Measurements from ENCODE around the gene EPHA5.
A peak's percentile ranks its signal among the peaks of the same experiment; 100 is the strongest.

EPHA5 gene

GRCh38 chr4:65599340-65599739 lies 70.9 kb downstream of the EPHA5 start:
- no peaks in the 10 kb centered on the region for H3K36me3 ChIP-seq (ENCODE audit: control insufficient read depth in 1 of 2, insufficient read depth in 2 of 2, low read length in 2 of 2)
- H4K12ac ChIP-seq (ENCODE audit: low read depth, low read length): no peak overlapping the region
- H3K9me3 ChIP-seq (ENCODE audit: insufficient read depth, low read depth, low read length): no peaks in the 10 kb centered on the region
- H3K18ac ChIP-seq (ENCODE audit: low read length): no peak overlapping the region
- no peak overlapping the region for H4K91ac ChIP-seq (ENCODE audit: low read depth, low read length)
- H3K4me1 ChIP-seq (ENCODE audit: control insufficient read depth in 1 of 2, insufficient read depth in 2 of 2, low read length in 2 of 2): no peaks in the 10 kb centered on the region
- no peak overlapping the region for H3K4ac ChIP-seq (ENCODE audit: low read depth, low read length)
- peak in 1 of 2 donors; percentile 2 for DNase-seq
- no peaks in the 10 kb centered on the region for H3K79me2 ChIP-seq (ENCODE audit: control insufficient read depth, insufficient read depth, low read length, poor library complexity)
- H3K9ac ChIP-seq (ENCODE audit: low read length): no peak overlapping the region
- H4K8ac ChIP-seq (ENCODE audit: low read depth, low read length): no peak overlapping the region
- no peak overlapping the region for H2AK5ac ChIP-seq (ENCODE audit: low read length)
- H3K4me3 ChIP-seq (ENCODE audit: low read depth, low read length): no peak overlapping the region
- no peak overlapping the region for H2BK5ac ChIP-seq (ENCODE audit: low read depth, low read length, poor library complexity)
- H3K27me3 ChIP-seq (ENCODE audit: insufficient read depth, low read length): no peaks in the 10 kb centered on the region
- H3K4me2 ChIP-seq (ENCODE audit: low read length): no peak overlapping the region
- H3K14ac ChIP-seq (ENCODE audit: low read length): no peak overlapping the region
- H3K79me1 ChIP-seq (ENCODE audit: low read length): no peaks in the 10 kb centered on the region
- WGBS (ENCODE audit: extremely low coverage, insufficient coverage, insufficient read length): no CpG with 5 or more reads among the region's 2 CpGs
- H2AFZ ChIP-seq (ENCODE audit: insufficient read depth, low read length, poor library complexity): no peak overlapping the region
- no peak overlapping the region for H2BK12ac ChIP-seq (ENCODE audit: low read length)
- H3K23ac ChIP-seq (ENCODE audit: low read length): no peak overlapping the region
- no peak overlapping the region for H3K27ac ChIP-seq (ENCODE audit: low read depth, low read length)
- H2BK120ac ChIP-seq (ENCODE audit: insufficient read depth, low read length, poor library complexity): no peak overlapping the region

- Histone ChIP-seq H3K23ac (ENCODE audit: low read length) (no peak overlapping the region), H3K4ac (ENCODE audit: low read depth, low read length) (no peak overlapping the region), H3K4me1 (ENCODE audit: control insufficient read depth in 1 of 2, insufficient read depth in 2 of 2, low read length in 2 of 2) (no peaks in the 10 kb centered on the region), H3K27ac (ENCODE audit: low read depth, low read length) (no peak overlapping the region), H3K36me3 (ENCODE audit: control insufficient read depth in 1 of 2, insufficient read depth in 2 of 2, low read length in 2 of 2) (no peaks in the 10 kb centered on the region), H3K9ac (ENCODE audit: low read length) (no peak overlapping the region), H2BK12ac (ENCODE audit: low read length) (no peak overlapping the region), H4K8ac (ENCODE audit: low read depth, low read length) (no peak overlapping the region), H2AFZ (ENCODE audit: insufficient read depth, low read length, poor library complexity) (no peak overlapping the region), H2BK5ac (ENCODE audit: low read depth, low read length, poor library complexity) (no peak overlapping the region), H3K79me1 (ENCODE audit: low read length) (no peaks in the 10 kb centered on the region), H3K79me2 (ENCODE audit: control insufficient read depth, insufficient read depth, low read length, poor library complexity) (no peaks in the 10 kb centered on the region), H3K9me3 (ENCODE audit: insufficient read depth, low read depth, low read length) (no peaks in the 10 kb centered on the region), H3K18ac (ENCODE audit: low read length) (no peak overlapping the region), H4K91ac (ENCODE audit: low read depth, low read length) (no peak overlapping the region), H4K12ac (ENCODE audit: low read depth, low read length) (no peak overlapping the region), H2AK5ac (ENCODE audit: low read length) (no peak overlapping the region), H3K4me3 (ENCODE audit: low read depth, low read length) (no peak overlapping the region), H3K14ac (ENCODE audit: low read length) (no peak overlapping the region), H3K27me3 (ENCODE audit: insufficient read depth, low read length) (no peaks in the 10 kb centered on the region), H3K4me2 (ENCODE audit: low read length) (no peak overlapping the region), H2BK120ac (ENCODE audit: insufficient read depth, low read length, poor library complexity) (no peak overlapping the region)
- DNase-seq: no peak
- WGBS (ENCODE audit: extremely low coverage, insufficient coverage, insufficient read length): no CpG with 5 or more reads among the region's 1 CpG
Measured at GRCh38 chr4:65597697-65598096, 72.6 kb downstream of the EPHA5 start.

GRCh38 chr4:65592089-65592488 lies 78.2 kb downstream of the EPHA5 start:
- no peak overlapping the region for H3K14ac ChIP-seq (ENCODE audit: low read length)
- no peak overlapping the region for H4K12ac ChIP-seq (ENCODE audit: low read depth, low read length)
- H4K8ac ChIP-seq (ENCODE audit: low read depth, low read length): no peak overlapping the region
- no peak overlapping the region for H3K9ac ChIP-seq (ENCODE audit: low read length)
- H3K18ac ChIP-seq (ENCODE audit: low read length): no peak overlapping the region
- H3K79me1 ChIP-seq (ENCODE audit: low read length): no peaks in the 10 kb centered on the region
- H3K9me3 ChIP-seq (ENCODE audit: insufficient read depth, low read depth, low read length): no peaks in the 10 kb centered on the region
- no peak overlapping the region for H3K23ac ChIP-seq (ENCODE audit: low read length)
- WGBS (ENCODE audit: extremely low coverage, insufficient coverage, insufficient read length): no CpG with 5 or more reads among the region's 3 CpGs
- no peak overlapping the region for H3K4ac ChIP-seq (ENCODE audit: low read depth, low read length)
- H2AK5ac ChIP-seq (ENCODE audit: low read length): no peak overlapping the region
- H2AFZ ChIP-seq (ENCODE audit: insufficient read depth, low read length, poor library complexity): no peak overlapping the region
- no peaks in the 10 kb centered on the region for H3K36me3 ChIP-seq (ENCODE audit: control insufficient read depth in 1 of 2, insufficient read depth in 2 of 2, low read length in 2 of 2)
- no peaks in the 10 kb centered on the region for H3K79me2 ChIP-seq (ENCODE audit: control insufficient read depth, insufficient read depth, low read length, poor library complexity)
- DNase-seq: no peak
- H3K4me2 ChIP-seq (ENCODE audit: low read length): no peak overlapping the region
- no peak overlapping the region for H2BK12ac ChIP-seq (ENCODE audit: low read length)
- H2BK5ac ChIP-seq (ENCODE audit: low read depth, low read length, poor library complexity): no peak overlapping the region
- no peak overlapping the region for H3K27ac ChIP-seq (ENCODE audit: low read depth, low read length)
- H3K4me1 ChIP-seq (ENCODE audit: control insufficient read depth in 1 of 2, insufficient read depth in 2 of 2, low read length in 2 of 2): no peaks in the 10 kb centered on the region
- H4K91ac ChIP-seq (ENCODE audit: low read depth, low read length): no peak overlapping the region
- H3K4me3 ChIP-seq (ENCODE audit: low read depth, low read length): no peak overlapping the region
- H3K27me3 ChIP-seq (ENCODE audit: insufficient read depth, low read length): no peaks in the 10 kb centered on the region
- H2BK120ac ChIP-seq (ENCODE audit: insufficient read depth, low read length, poor library complexity): no peak overlapping the region

- H3K9ac ChIP-seq (ENCODE audit: low read length): no peak overlapping the region
- H3K9me3 ChIP-seq (ENCODE audit: insufficient read depth, low read depth, low read length): no peaks in the 10 kb centered on the region
- no peak for DNase-seq
- H3K27me3 ChIP-seq (ENCODE audit: insufficient read depth, low read length): no peaks in the 10 kb centered on the region
- H2BK120ac ChIP-seq (ENCODE audit: insufficient read depth, low read length, poor library complexity): no peak overlapping the region
- H4K91ac ChIP-seq (ENCODE audit: low read depth, low read length): no peak overlapping the region
- WGBS (ENCODE audit: extremely low coverage, insufficient coverage, insufficient read length): no CpG with 5 or more reads among the region's 2 CpGs
- H3K18ac ChIP-seq (ENCODE audit: low read length): no peak overlapping the region
- H3K36me3 ChIP-seq (ENCODE audit: control insufficient read depth in 1 of 2, insufficient read depth in 2 of 2, low read length in 2 of 2): no peaks in the 10 kb centered on the region
- no peak overlapping the region for H3K14ac ChIP-seq (ENCODE audit: low read length)
- no peak overlapping the region for H3K4me3 ChIP-seq (ENCODE audit: low read depth, low read length)
- no peaks in the 10 kb centered on the region for H3K79me1 ChIP-seq (ENCODE audit: low read length)
- H2AK5ac ChIP-seq (ENCODE audit: low read length): no peak overlapping the region
- H3K79me2 ChIP-seq (ENCODE audit: control insufficient read depth, insufficient read depth, low read length, poor library complexity): no peaks in the 10 kb centered on the region
- H3K4me1 ChIP-seq (ENCODE audit: control insufficient read depth in 1 of 2, insufficient read depth in 2 of 2, low read length in 2 of 2): no peaks in the 10 kb centered on the region
- H3K4ac ChIP-seq (ENCODE audit: low read depth, low read length): no peak overlapping the region
- no peak overlapping the region for H3K4me2 ChIP-seq (ENCODE audit: low read length)
- no peak overlapping the region for H3K27ac ChIP-seq (ENCODE audit: low read depth, low read length)
- H2AFZ ChIP-seq (ENCODE audit: insufficient read depth, low read length, poor library complexity): no peak overlapping the region
- H2BK12ac ChIP-seq (ENCODE audit: low read length): no peak overlapping the region
- H4K12ac ChIP-seq (ENCODE audit: low read depth, low read length): no peak overlapping the region
- H3K23ac ChIP-seq (ENCODE audit: low read length): no peak overlapping the region
- H2BK5ac ChIP-seq (ENCODE audit: low read depth, low read length, poor library complexity): no peak overlapping the region
- no peak overlapping the region for H4K8ac ChIP-seq (ENCODE audit: low read depth, low read length)
Measured at GRCh38 chr4:65589921-65590320, 80.4 kb downstream of the EPHA5 start.
